Smooth muscle cell (in vitro differentiated cells): ENCODE data around the gene ACP6. TPM values are rescaled to one million over a fixed set of nuclear protein-coding genes. Genes with fewer than 3 reads are reported as not detected.

Experiments
- DNase-seq: peaks from one replicate; lab custom pipeline; 2025; ENCODE audit not compliant: unreplicated experiment; lab: John Stamatoyannopoulos, UW
- H2AFZ ChIP-seq: fragments of 200-600 bp; sonication (generic); 2 replicates; pipeline ENCODE4 v1.6.0; 2016; ENCODE audit warnings: antibody characterized with exemption, low read depth, mild to moderate bottlenecking
- H3F3A ChIP-seq: fragments of 200-600 bp; sonication (generic); 2 replicates; pipeline ENCODE4 v1.6.0; 2017; ENCODE audit warnings: antibody characterized with exemption, low read depth
- H3K27ac ChIP-seq: fragments of 200-600 bp; sonication (generic); 2 replicates; pipeline ENCODE4 v1.5.1; 2016; ENCODE audit warnings: low read depth, mild to moderate bottlenecking
- H3K27me3 ChIP-seq: fragments of 200-600 bp; sonication (generic); 2 replicates; pipeline ENCODE4 v1.6.1; 2016; ENCODE audit warnings: low read depth, mild to moderate bottlenecking
- H3K36me3 ChIP-seq: fragments of 200-600 bp; sonication (generic); 2 replicates; pipeline ENCODE4 v1.5.1; 2016; ENCODE audit warnings: low read depth
- H3K4me1 ChIP-seq: fragments of 200-600 bp; sonication (generic); 2 replicates; pipeline ENCODE4 v1.5.1; 2016; ENCODE audit warnings: low read depth
- H3K4me2 ChIP-seq: fragments of 200-600 bp; sonication (generic); 2 replicates; pipeline ENCODE4 v1.6.0; 2016; ENCODE audit warnings: mild to moderate bottlenecking
- H3K4me3 ChIP-seq: fragments of 200-600 bp; sonication (generic); 2 replicates; pipeline ENCODE4 v1.5.1; 2016; ENCODE audit warnings: mild to moderate bottlenecking
- H3K79me2 ChIP-seq: fragments of 200-600 bp; sonication (generic); 2 replicates; pipeline ENCODE4 v1.6.0; 2016; ENCODE audit warnings: low read depth, mild to moderate bottlenecking
- H3K9ac ChIP-seq: fragments of 200-600 bp; sonication (generic); 2 replicates; pipeline ENCODE4 v1.6.0; 2016; ENCODE audit warnings: low read depth
- H3K9me3 ChIP-seq: fragments of 200-600 bp; sonication (generic); replicated peaks from 2 replicates; pipeline ENCODE4 v1.5.1; 2016; ENCODE audit warnings: low read depth
- H4K20me1 ChIP-seq: fragments of 200-600 bp; sonication (generic); 2 replicates; pipeline ENCODE4 v1.6.0; 2016; ENCODE audit warnings: low read depth
- WGBS: methylation state at CpG from one replicate; pipeline ENCODE4 v1.1.7; 2016; ENCODE audit warnings: low lambda C conversion rate; 5-methylcytosine and 5-hydroxymethylcytosine counted together
- polyA plus RNA-seq: library from polyadenylated mRNA; unstranded; fragments of >200 nt; fragmentation: Nextera tagmentation; extraction: Ambion mirVana; gene quantifications from 2 replicates; pipeline ENCODE4 v1.2.1, GENCODE V29; 2016
- total RNA-seq: library from RNA; depleted of rRNA; stranded (reverse); fragments of >200 nt; gene quantifications from 2 replicates; pipeline ENCODE4 v1.2.3, GENCODE V29; 2014
- TF ChIP-seq, protein P1 (sequence below): fragments of 200-600 bp; sonication (generic); IDR thresholded peaks from 2 replicates; pipeline ENCODE4 v1.5.1; 2017; ENCODE audit warnings: borderline replicate concordance, mild to moderate bottlenecking, antibody characterized with exemption; ENCODE audit not compliant: insufficient read depth, poor library complexity, severe bottlenecking

The ACP6 gene
- total and polyA plus RNA-seq, 2 experiments from 2014 or later: 6.4 to 11.8 TPM

- no peak overlapping the region for H3K27ac ChIP-seq
- no peaks in the 10 kb centered on the region for H3K4me1 ChIP-seq
- 95% methylated on average over 3 of the region's 3 CpGs for WGBS
- no peaks in the 10 kb centered on the region for H3K9me3 ChIP-seq
- no peak for DNase-seq
- no peak overlapping the region for H3K4me2 ChIP-seq
- TF ChIP-seq, protein P1, sequence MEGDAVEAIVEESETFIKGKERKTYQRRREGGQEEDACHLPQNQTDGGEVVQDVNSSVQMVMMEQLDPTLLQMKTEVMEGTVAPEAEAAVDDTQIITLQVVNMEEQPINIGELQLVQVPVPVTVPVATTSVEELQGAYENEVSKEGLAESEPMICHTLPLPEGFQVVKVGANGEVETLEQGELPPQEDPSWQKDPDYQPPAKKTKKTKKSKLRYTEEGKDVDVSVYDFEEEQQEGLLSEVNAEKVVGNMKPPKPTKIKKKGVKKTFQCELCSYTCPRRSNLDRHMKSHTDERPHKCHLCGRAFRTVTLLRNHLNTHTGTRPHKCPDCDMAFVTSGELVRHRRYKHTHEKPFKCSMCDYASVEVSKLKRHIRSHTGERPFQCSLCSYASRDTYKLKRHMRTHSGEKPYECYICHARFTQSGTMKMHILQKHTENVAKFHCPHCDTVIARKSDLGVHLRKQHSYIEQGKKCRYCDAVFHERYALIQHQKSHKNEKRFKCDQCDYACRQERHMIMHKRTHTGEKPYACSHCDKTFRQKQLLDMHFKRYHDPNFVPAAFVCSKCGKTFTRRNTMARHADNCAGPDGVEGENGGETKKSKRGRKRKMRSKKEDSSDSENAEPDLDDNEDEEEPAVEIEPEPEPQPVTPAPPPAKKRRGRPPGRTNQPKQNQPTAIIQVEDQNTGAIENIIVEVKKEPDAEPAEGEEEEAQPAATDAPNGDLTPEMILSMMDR: no peak
- no peaks in the 10 kb centered on the region for H3K36me3 ChIP-seq
- H3K9ac ChIP-seq: no peak overlapping the region
- H4K20me1 ChIP-seq: no peaks in the 10 kb centered on the region
- no peaks in the 10 kb centered on the region for H3K27me3 ChIP-seq
- H3F3A ChIP-seq: no peaks in the 10 kb centered on the region
- no peaks in the 10 kb centered on the region for H3K79me2 ChIP-seq
- H2AFZ ChIP-seq: no peak overlapping the region
- no peak overlapping the region for H3K4me3 ChIP-seq
These were observed 26.4 kb downstream of the ACP6 start for GRCh38 chr1:147643974-147644373.

DNA sequence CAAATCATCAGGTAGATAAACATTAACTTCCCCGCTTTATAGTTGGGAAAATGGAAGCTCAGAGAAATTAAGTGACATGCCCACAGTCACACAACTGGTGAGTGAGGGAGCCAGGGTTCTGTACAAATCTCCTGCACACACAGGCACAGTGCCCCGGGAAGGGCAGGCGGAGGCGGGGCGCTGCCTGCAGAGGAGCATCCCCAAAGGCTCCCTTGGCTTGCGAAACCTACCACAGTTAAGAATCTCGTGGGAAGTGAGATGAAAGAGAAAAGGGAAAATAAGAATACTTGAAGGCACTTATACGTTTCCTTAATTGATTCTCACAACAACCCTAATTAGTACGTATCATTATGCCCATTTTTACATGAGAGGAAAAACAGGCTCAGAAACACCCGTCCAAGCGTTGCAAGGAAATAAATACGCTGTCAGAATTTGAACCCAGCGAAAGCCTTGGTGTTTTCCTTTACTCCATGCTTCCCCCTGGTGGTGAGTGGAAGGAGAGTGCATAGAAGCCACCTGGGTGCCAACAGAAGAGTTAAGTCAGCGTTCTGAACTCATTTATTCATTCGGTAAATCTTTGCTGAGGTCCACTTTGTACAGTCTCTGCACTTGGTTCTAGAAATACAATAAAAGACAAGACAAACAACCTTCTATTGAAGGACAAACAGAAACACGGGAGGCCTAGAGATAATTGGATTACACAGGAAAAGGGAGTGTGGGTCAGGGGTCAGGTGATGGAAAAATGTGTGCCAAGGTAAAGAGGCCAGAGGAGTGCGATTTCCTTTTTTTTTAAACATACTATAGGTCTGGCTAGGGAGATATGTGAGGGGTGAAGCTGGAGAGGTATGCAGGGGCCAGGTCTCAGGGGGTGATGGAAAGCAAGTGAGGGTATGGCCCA, 28.4 kb downstream of the ACP6 start:
- 68% methylated on average over 17 of the region's 17 CpGs for WGBS
- no peak overlapping the region for H3K9ac ChIP-seq
- DNase-seq: no peak
- H3K9me3 ChIP-seq: no peaks in the 10 kb centered on the region
- no peaks in the 10 kb centered on the region for H3K36me3 ChIP-seq
- H4K20me1 ChIP-seq: no peaks in the 10 kb centered on the region
- H3K4me1 ChIP-seq: no peaks in the 10 kb centered on the region
- no peak overlapping the region for H3K4me2 ChIP-seq
- H3K4me3 ChIP-seq: no peak overlapping the region
- no peaks in the 10 kb centered on the region for H3K79me2 ChIP-seq
- H3K27ac ChIP-seq: no peak overlapping the region
- H3K27me3 ChIP-seq: no peaks in the 10 kb centered on the region
- TF ChIP-seq, protein P1: peak; percentile 81
- H2AFZ ChIP-seq: no peak overlapping the region
- no peaks in the 10 kb centered on the region for H3F3A ChIP-seq

DNA sequence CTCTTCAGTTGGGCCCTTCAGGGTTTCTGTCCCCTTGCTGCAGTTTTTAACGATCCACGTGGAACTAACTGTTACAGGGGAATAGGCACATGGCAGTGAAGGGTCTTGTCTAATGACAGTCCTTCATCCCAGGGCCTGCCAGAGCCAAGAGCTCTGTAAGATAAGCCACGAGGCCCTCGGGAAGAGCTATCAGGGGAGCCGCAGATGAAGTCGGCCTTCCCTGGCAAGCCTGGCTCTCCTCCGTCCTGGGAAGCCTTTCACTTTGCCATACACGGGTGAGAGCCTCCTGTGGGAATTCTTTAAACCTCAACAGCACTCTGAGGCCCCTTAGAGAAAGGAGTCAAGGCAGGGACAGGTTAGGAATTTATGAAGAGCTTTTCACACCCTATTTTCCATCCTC, 29.0 kb downstream of the ACP6 start:
- DNase-seq: no peak
- H3K4me2 ChIP-seq: peak overlapping the region; percentile 52

More for the DNA sequence above, 29.0 kb downstream of the ACP6 start:
- H3K27ac ChIP-seq: no peak overlapping the region
- no peaks in the 10 kb centered on the region for H4K20me1 ChIP-seq
- no peak overlapping the region for H3K9ac ChIP-seq
- no peak overlapping the region for H3K4me3 ChIP-seq
- no peak overlapping the region for H2AFZ ChIP-seq
- H3K36me3 ChIP-seq: no peaks in the 10 kb centered on the region
- no peaks in the 10 kb centered on the region for H3F3A ChIP-seq
- 48% methylated on average over 8 of the region's 8 CpGs for WGBS
- no peaks in the 10 kb centered on the region for H3K79me2 ChIP-seq
- TF ChIP-seq, protein P1: no peak
- no peaks in the 10 kb centered on the region for H3K27me3 ChIP-seq
- no peaks in the 10 kb centered on the region for H3K4me1 ChIP-seq
- no peaks in the 10 kb centered on the region for H3K9me3 ChIP-seq
